GM19455 (cell line): Measurements from ENCODE around the gene MEN1.

ENCODE experiments used
- ATAC-seq: cut with Tn5 transposase; IDR thresholded peaks from one replicate; pipeline ENCODE4 v1.9.1; 2021; ENCODE audit not compliant: unreplicated experiment

The MEN1 gene

GRCh38 chr11:64810271-64810890 is at the start of gene MEN1:
MEN1 (minus strand) TSS chr11:64810551; CDS start chr11:64810109, 442 bp downstream.
- ATAC-seq = peak; percentile 65

- peak; percentile 73 for ATAC-seq
Observed at GRCh38 chr11:64859542-64860414, 49.4 kb upstream of the MEN1 start.

DNA sequence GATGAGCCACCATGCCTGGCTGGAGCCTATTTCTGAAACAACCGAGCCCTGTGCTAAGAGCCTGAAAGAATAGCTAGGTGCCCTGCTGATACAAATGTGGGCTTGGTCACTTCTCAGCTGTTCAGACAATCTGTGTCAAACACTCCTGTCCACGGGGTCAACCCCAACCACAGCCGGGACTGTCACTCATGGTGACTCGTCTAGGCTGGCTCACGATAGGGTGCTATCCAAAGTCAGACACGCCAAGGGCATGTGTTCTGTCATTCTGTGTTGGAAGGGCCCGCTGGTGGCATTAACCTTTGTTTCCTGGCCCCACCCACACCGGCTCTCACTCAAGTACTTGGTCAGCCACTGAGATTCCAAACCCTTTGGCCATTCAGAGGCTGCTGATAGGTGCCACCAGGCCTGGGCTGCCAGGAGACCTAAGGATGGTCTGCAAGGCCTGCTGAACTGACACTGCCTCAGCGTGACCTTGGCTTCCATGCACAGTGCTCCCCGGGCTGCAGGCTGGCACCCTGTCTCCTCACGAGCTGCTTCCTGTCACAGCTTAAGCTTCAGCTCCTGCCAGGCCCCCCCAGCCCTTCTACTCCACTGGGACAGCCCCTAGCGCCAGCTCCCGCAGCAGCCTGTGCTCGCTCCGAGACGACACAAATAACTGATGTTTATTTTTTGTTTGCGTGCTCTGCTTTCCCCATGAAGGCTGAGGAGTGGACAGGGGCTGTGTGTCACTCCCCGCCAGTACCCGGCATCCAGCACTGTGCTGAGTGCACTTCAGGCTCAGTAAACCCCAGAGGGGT is 48.3 kb upstream of the MEN1 start:
- ATAC-seq = no peak

- ATAC-seq = no peak
Observed at GRCh38 chr11:64857485-64857884, 47.1 kb upstream of the MEN1 start.

- no peak for ATAC-seq
Observed at GRCh38 chr11:64856382-64857227, 46.3 kb upstream of the MEN1 start.

DNA sequence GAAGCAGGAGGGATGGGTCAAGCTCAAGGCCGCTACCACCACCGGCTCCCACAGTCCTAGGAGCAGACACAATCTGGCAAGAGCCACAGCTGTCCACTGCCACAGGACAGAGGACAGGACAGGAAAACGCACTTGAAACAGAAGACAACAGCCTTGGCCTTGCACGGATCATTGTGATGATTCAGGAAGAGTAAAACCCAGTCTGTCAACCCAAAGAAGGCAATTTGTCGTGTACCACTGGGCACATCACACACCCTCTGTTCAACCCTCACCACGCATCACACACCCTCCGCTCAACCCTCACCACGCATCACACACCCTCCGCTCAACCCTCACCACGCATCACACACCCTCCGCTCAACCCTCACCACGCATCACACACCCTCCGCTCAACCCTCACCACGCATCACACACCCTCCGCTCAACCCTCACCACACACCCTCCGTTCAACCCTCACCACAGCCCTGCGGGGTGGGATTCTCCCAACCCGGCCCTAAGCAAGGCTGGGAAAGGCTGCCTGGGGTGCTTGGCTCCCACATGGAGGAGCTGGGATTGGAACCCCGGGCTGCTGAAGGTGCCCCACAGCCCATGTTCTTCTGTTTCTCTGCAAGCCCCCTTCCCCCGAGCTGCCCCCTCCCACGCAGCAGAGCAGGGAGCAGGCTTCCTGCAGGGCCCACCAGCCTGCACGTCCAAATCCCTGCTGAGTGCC is 45.4 kb upstream of the MEN1 start:
- no peak for ATAC-seq

DNA sequence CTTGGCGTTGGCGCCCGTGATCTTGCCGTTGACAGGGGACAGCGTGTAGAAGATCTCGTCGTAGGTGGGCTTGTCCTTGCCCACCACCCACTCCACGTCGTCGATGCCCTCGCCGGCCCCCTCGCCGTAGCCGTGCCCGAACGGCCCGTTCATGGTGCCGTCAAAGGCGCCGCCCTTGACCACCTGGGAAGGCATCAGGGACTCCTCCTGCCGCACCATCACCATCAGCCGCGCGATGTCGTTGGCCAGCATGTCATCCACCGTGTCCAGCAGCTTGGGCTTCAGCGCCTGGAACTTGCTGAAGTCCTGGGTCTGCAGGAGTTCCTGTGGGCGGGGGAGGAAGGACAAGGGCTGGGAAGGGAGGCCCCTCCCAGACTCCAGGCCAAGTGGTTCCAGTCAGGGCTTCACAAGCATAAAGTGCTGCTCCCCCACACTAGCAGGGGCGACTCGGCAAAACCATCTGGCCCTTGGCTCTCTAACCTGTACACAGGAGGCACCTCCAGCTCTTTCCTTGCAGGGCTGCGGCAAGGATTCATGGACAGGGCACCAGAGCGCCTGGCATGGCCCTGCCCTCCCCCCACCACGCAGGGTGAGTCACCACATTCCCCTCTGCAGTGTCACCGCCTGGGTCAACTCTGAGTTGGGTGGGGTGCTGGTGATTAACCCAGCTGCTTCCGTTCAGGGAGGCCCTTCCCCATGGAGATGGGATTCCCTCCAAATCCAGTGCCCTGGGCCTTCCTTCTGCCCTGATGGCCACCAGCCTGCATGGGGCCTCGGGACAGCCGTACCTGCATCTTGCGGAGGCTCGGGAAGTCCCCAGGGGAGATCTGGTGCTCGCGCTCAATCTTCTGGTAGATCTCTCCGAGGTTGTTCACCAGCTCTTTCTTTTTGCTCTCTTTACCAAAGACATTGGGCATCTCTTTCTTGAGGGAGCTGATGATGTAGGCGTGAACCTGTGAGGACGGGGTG is 44.5 kb upstream of the MEN1 start:
- ATAC-seq = no peak

GRCh38 chr11:64854157-64854533 is 43.8 kb upstream of the MEN1 start:
- no peak for ATAC-seq

GRCh38 chr11:64853709-64854108 is 43.4 kb upstream of the MEN1 start:
- no peak for ATAC-seq

DNA sequence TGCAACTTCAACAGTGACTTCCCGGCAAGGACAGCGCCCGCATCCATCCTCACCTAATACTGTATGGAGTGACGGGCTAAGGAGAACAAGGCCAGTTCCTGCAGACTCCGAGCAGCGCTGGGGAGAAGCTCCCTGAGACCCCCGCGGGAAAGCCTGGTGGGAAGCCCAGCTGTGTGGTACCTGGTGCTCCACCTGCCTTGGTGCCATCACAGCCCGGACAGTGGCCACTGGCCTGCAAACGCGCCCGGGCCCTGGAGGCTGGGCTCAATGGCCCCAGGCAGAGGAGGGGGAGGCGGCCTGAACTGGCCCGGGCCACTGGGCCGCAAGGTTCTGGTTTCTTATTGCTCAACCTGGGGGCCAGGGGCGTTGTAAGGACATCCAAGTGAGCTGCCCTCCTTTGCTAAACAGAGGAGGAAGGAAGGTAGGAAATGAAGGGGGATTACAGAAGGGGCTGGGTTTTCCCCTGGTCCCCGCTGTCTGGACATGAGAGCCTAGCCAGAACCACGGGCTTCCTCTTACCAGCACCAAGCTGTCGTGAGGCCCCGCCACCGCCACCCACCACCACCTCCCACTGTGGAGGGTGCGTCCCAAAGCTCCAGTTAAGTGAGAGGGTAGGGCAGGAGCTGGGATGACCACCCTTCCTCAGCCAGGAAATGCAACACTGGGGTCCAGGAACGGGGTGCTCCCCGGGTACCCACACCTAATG is 42.6 kb upstream of the MEN1 start:
- no peak for ATAC-seq

GRCh38 chr11:64851831-64852351 is 41.5 kb upstream of the MEN1 start:
- no peak for ATAC-seq

- peak; percentile 58 for ATAC-seq
Observed at GRCh38 chr11:64850979-64851567, 40.7 kb upstream of the MEN1 start.

DNA sequence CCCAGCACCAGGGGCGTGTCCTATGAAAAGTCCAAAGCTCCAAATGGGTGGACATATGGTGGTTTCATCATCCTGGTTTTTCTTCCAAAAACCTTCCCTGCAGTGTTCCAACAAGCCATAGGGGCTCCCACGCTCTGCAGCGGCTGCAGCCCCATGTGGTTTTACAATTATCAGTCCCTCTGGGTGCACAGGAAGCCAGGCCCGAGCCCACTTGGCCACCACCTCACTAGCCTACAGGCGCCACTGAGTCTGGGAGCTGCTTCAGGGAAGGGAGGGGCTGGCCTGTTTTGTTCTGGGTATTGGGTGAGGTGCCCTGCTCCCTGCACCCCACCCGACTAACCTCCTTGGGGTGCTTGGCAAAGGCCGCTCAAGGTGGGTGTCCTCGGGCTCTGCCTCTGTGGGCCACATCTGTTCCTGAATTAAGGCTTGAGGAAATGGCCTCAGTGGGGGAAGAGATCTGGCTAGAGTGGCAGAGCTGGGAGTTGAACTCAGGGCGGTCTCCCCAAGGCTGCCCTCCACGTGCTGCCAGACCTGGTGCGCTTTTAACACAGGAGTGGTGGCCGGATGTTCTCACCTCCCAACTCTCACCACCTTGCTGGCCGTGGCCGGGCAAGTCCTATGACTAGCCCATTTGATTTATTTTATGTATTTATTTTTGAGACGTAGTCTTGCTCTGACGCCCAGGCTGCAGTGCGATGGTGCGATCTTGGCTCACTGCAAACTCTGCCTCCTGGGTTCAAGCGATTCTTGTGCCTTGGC is 39.4 kb upstream of the MEN1 start:
- ATAC-seq = no peak

DNA sequence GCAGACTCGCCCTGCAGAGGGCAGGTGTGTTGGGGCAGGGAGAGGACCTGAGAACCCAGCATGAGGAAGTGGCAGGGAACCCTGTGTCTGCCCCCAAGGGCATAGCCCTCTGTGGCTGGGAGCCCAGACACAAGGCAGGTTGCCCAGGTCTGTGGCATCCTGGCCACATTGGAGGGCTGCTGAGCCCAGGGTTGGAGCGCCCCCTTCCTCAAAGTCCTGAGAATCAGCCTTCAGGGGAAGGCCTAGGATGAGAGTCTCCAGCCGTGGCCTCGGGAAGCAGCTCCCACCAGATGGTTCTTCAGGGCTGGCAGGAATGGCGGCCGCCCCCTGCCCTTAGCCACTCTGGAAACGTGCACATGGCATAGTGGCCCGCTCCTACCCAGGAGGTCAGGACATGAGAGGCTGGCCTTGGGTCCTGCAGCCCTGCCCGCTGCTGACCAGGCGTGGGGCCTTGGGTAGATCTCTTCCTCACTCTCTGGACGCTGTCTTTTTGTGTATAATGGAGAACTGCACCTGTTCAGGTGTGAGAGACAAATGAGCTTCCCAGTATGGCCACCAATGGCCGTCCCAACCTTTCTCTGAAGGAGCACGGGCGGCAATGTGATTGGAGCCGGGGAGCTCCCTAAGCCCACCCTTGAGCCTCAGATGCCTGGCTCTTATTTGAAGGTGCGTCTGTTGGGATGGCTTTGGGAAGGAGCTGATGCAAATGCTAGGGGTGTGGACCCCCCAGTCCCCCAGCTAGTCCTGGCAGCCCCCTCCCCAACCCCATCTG is 38.7 kb upstream of the MEN1 start:
- no peak for ATAC-seq

- no peak for ATAC-seq
Observed at GRCh38 chr11:64848214-64848825, 38.0 kb upstream of the MEN1 start.
